Epithelial cell of esophagus (primary cell): ENCODE measurements around the gene GRIK2.

Experiments
- DNase-seq: peaks from one replicate; pipeline ENCODE4 v3.0.0; 2010; ENCODE audit warnings: low read depth
- H3K4me3 ChIP-seq: 2 replicates; pipeline ENCODE4 v1.5.1; 2011; ENCODE audit warnings: mild to moderate bottlenecking, low read length, control low read depth
- TF ChIP-seq, protein P1 (sequence below): IDR thresholded peaks from 2 replicates; pipeline ENCODE4 v1.5.1; 2011; ENCODE audit warnings: low read depth, mild to moderate bottlenecking, low read length, control low read depth, inconsistent platforms; ENCODE audit not compliant: insufficient read depth; ENCODE audit errors: missing control alignments

Gene GRIK2

DNA sequence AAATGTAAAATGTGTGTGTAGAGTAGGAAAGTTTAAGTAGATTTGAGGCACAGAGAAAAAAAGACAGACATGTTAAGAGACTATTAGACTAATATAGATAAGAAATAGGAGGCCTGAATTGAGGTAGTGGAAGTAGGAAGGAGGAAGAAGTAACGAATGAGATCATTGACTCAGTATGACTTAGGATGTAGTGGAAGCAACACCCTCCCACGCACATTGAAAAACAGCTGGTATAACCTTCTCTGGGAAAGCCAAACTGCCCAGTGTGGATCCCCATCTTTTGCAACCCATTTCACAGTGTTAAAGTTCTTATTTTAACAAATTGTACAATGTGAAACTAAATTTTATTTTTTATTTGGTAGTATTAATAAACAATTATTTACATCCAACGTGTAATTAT is 89.1 kb downstream of the GRIK2 start:
- H3K4me3 ChIP-seq: no peak overlapping the region
- DNase-seq: no peak
- TF ChIP-seq, protein P1, sequence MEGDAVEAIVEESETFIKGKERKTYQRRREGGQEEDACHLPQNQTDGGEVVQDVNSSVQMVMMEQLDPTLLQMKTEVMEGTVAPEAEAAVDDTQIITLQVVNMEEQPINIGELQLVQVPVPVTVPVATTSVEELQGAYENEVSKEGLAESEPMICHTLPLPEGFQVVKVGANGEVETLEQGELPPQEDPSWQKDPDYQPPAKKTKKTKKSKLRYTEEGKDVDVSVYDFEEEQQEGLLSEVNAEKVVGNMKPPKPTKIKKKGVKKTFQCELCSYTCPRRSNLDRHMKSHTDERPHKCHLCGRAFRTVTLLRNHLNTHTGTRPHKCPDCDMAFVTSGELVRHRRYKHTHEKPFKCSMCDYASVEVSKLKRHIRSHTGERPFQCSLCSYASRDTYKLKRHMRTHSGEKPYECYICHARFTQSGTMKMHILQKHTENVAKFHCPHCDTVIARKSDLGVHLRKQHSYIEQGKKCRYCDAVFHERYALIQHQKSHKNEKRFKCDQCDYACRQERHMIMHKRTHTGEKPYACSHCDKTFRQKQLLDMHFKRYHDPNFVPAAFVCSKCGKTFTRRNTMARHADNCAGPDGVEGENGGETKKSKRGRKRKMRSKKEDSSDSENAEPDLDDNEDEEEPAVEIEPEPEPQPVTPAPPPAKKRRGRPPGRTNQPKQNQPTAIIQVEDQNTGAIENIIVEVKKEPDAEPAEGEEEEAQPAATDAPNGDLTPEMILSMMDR: no peak

DNA sequence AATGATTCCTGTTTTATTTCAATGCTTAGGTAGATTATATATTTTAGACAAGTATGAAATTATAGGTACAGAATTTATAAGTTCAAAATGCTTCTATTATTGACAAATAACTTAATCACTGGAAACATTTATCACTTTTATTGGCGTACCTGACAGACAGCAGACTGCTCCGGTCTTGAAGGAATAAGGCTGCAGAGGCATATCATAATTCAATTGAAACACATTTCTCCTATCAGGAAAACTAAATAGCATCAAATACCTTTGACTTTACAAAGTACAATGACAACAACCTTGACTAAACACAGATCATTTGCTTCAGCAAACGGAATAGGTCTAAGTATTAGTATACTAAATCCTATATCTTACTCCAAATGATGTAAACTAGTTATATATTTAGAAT is 91.3 kb downstream of the GRIK2 start:
- no peak for DNase-seq
- TF ChIP-seq, protein P1: no peak
- no peak overlapping the region for H3K4me3 ChIP-seq

DNA sequence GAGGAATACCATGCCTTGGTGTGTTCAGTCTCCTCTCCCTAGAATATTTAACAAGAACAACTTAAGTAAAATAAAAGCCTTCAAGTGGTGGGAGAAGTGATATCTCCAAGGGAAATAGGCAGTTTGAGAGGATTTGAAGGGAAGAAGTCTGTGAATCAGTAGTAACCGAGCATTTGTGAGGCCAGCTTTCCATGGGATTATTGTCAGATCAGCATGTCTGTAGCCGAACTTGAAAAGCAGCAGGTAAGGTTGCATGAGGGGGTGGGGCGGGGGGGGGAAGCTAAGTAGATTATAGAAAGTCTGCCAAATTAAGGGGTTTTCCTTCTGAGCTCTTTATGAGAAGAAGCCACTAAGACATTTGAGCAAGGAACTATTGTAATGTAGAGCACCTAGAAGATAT is 92.6 kb downstream of the GRIK2 start:
- H3K4me3 ChIP-seq: no peak overlapping the region
- DNase-seq: no peak
- TF ChIP-seq, protein P1: no peak

DNA sequence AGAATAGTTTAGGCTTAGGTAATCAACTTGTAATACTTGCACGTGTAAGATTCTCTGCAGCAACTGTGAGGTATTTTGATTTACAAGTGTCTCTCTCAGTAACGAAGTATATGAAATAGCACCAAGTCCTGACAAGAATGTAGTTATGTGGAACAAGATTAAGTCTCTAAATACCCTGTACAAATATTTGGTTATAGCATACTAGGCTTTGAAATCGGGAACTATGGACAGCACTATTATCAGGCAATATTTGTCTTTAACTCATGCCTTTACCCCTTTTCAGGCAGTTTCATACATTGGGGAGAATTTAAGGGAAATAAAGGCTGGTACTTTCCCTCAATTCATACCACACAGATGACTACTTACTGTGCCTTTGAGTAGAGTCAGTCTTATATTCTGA is 93.2 kb downstream of the GRIK2 start:
- TF ChIP-seq, protein P1: no peak
- no peak overlapping the region for H3K4me3 ChIP-seq
- DNase-seq: no peak

DNA sequence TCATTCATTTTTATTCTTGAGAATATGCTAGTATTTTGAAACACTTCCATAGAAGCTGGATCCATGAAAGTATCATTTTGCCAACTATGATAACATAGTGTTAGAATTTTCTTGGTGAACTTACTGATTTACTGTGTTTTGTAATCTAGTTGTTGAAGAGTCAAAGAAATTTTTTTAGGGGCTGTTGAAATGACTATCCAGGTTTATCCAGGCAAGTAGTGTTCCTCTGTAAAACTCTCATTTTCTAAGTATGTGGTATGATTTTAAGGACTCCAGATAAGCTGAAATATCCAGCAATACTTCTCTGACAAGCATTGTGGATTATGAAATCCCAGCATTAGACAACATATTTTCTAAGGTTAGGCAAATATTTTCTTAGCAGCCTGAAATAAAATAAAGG is 95.9 kb downstream of the GRIK2 start:
- TF ChIP-seq, protein P1: no peak
- no peak overlapping the region for H3K4me3 ChIP-seq
- DNase-seq: no peak

DNA sequence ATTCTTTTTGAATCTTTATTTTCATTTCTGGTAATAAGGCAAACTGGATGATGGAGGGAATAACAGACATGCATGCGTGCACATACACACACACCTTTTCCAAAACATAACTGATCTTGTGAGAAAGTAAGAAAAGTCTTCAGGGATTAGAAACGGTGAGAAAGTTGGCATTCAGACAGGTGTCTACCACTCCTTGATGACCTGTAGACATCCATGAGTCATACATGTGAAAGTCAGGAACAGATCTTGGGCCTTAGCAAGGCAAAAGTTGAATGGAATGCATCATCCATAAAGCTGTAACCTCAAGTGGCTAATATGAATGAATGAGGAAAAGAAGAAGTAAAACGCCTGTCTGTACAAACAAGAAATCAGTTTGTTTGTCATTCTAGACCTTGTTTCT is 97.3 kb downstream of the GRIK2 start:
- TF ChIP-seq, protein P1: no peak
- H3K4me3 ChIP-seq: no peak overlapping the region
- DNase-seq: peak; percentile 75

DNA sequence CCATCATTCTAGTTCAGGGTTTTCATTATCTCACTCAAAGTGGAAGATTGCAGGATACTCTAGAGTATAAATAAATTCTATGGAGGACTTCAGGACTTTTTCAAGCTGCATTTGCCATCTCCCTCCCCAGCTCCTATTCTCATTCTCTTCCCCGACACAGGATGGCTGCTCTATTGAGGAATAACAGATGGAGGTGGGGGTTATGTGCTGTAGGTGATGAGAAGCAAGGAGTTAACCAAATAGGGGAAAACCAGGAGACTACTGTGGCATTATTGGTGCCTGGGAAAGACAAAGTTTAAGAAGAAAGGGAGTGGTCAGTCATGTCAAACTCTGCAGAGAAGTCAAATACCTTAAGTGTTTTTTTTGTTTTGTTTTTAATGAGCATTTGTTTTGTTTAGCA is 109.3 kb downstream of the GRIK2 start:
- H3K4me3 ChIP-seq: no peak overlapping the region
- no peak for DNase-seq
- TF ChIP-seq, protein P1: no peak
